Kidney epithelial cell (primary cell): ENCODE results near the gene ILRUN. TPM values are rescaled to one million over a fixed set of nuclear protein-coding genes. Genes with fewer than 3 reads are reported as not detected.

Source experiments
- total RNA-seq: library from RNA; depleted of rRNA; stranded (reverse); fragments of >200 nt; gene quantifications from 2 replicates; pipeline ENCODE4 v1.2.3, GENCODE V29; 2015

The ILRUN gene
- total RNA-seq, 1 donor from 2014 or later = 37.9 TPM

Other genes with a start within 250 kb of the ILRUN start
- 0.04 TPM in 1 of 2 replicates, not detected in the other for gene PACSIN1, start 230.7 kb downstream of the ILRUN start, total RNA-seq
- gene SPDEF, start 140.4 kb downstream of the ILRUN start, total RNA-seq = not detected in 2 replicates
- gene SNRPC, start 60.7 kb upstream of the ILRUN start, total RNA-seq = 128 and 150 TPM in 2 replicates
- gene BLTP3A, start 95.3 kb upstream of the ILRUN start, total RNA-seq = 17.0 and 19.2 TPM in 2 replicates
- 22.5 and 27.5 TPM in 2 replicates for gene TAF11, start 191.3 kb upstream of the ILRUN start, total RNA-seq
- gene ANKS1A, start 192.5 kb upstream of the ILRUN start, total RNA-seq = 18.1 and 20.2 TPM in 2 replicates